ENCODE measurements around the gene RORB. TPM values are rescaled to one million over a fixed set of nuclear protein-coding genes. Genes with fewer than 3 reads are reported as not detected.
A peak's percentile ranks its signal among the peaks of the same experiment; 100 is the strongest.
"Not testable (repeated sequence)": the region's sequence is repeated elsewhere in the genome, so short reads cannot be mapped to it uniquely, and the experiment has no call there.

RORB gene
- polyA plus RNA-seq, 3 donors: not detected

- WGBS (ENCODE audit: insufficient coverage): no CpG with 5 or more reads among the region's 6 CpGs
- H3K9ac ChIP-seq (ENCODE audit: insufficient read depth, low read length, poor library complexity, severe bottlenecking): no peak overlapping the region
- no peaks in the 10 kb centered on the region for H3K4me1 Mint-ChIP-seq
- no peaks in the 10 kb centered on the region for H3K9me3 ChIP-seq (replicated peaks in 1 of 2; ENCODE audit: control insufficient read depth in 1 of 2, insufficient read depth in 1 of 2, low read length in 2 of 2)
- intact Hi-C loops (cut with micrococcal nuclease): no loop called here
- H3K27me3 ChIP-seq (ENCODE audit: control insufficient read depth in 2 of 2, insufficient read depth in 2 of 2, low read length in 2 of 2): no peaks in the 10 kb centered on the region
- no peak overlapping the region for H2AFZ ChIP-seq (ENCODE audit: insufficient read depth, low read depth, low read length, poor library complexity, severe bottlenecking)
- no peak overlapping the region for H3K27ac ChIP-seq (ENCODE audit: low read depth in 1 of 2, low read length in 2 of 2)
- H3K27me3 Mint-ChIP-seq (ENCODE audit: low read depth in 3 of 3): peaks cover 0 to 7% (median 4%) of the 10 kb centered on the region in 3 donors
- no peaks in the 10 kb centered on the region for H3K79me2 ChIP-seq (ENCODE audit: insufficient read depth, low read length)
- no peak for TF ChIP-seq CTCF (IDR thresholded peaks at IDR 0.05)
- H3K4me1 ChIP-seq (ENCODE audit: control insufficient read depth in 1 of 2, insufficient read depth in 2 of 2, low read length in 2 of 2): no peaks in the 10 kb centered on the region
- H3K36me3 ChIP-seq (replicated peaks in 1 of 2; ENCODE audit: control insufficient read depth in 1 of 2, insufficient read depth in 2 of 2, low read length in 2 of 2): no peaks in the 10 kb centered on the region
- H3K9me3 Mint-ChIP-seq: no peaks in the 10 kb centered on the region
- H3K27ac Mint-ChIP-seq: no peak overlapping the region
- no peak overlapping the region for H3K4me3 Mint-ChIP-seq
- no peak overlapping the region for H3K4me3 ChIP-seq (replicated peaks in 1 of 3; ENCODE audit: low read depth in 2 of 3, low read length in 3 of 3)
- DNase-seq: no peak
- no peak overlapping the region for H3K4me2 ChIP-seq (replicated peaks; ENCODE audit: extremely low read depth, low read length, poor library complexity, severe bottlenecking)
- no peaks in the 10 kb centered on the region for H4K20me1 ChIP-seq (ENCODE audit: insufficient read depth, low read length)
- no peaks in the 10 kb centered on the region for H3K36me3 Mint-ChIP-seq
Observed at GRCh38 chr9:74528207-74528606, 31.1 kb downstream of the RORB start.

DNA sequence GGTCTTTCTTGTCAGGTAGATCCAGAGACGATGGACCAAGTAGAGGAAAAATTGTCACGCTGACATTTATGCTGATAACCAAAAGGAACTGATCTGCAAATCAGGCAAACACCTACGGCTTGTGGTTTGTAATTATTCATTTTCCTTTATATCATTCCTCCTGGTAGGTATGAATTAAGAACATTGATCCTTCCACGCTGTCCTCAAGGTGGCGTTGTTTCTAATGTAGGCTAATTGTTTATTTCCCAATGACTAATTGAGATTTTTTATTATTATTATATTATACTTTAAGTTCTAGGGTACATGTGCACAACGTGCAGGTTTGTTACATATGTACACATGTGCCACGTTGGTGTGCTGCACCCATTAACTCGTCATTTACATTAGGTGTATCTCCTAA is 33.3 kb downstream of the RORB start:
- H2AFZ ChIP-seq (ENCODE audit: insufficient read depth, low read depth, low read length, poor library complexity, severe bottlenecking); H3K4me3 ChIP-seq (replicated peaks in 1 of 3; ENCODE audit: low read depth in 2 of 3, low read length in 3 of 3); H3K27me3 ChIP-seq (ENCODE audit: control insufficient read depth in 2 of 2, insufficient read depth in 2 of 2, low read length in 2 of 2); H3K27me3 Mint-ChIP-seq (ENCODE audit: low read depth in 3 of 3); intact Hi-C loops (cut with micrococcal nuclease); H3K9me3 Mint-ChIP-seq; H3K4me2 ChIP-seq (replicated peaks; ENCODE audit: extremely low read depth, low read length, poor library complexity, severe bottlenecking); H3K36me3 Mint-ChIP-seq; H3K9me3 ChIP-seq (replicated peaks in 1 of 2; ENCODE audit: control insufficient read depth in 1 of 2, insufficient read depth in 1 of 2, low read length in 2 of 2); DNase-seq; H3K79me2 ChIP-seq (ENCODE audit: insufficient read depth, low read length); H3K27ac Mint-ChIP-seq; H3K4me3 Mint-ChIP-seq; H3K4me1 Mint-ChIP-seq; H3K36me3 ChIP-seq (replicated peaks in 1 of 2; ENCODE audit: control insufficient read depth in 1 of 2, insufficient read depth in 2 of 2, low read length in 2 of 2); H3K4me1 ChIP-seq (ENCODE audit: control insufficient read depth in 1 of 2, insufficient read depth in 2 of 2, low read length in 2 of 2); H4K20me1 ChIP-seq (ENCODE audit: insufficient read depth, low read length); H3K9ac ChIP-seq (ENCODE audit: insufficient read depth, low read length, poor library complexity, severe bottlenecking); H3K27ac ChIP-seq (ENCODE audit: low read depth in 1 of 2, low read length in 2 of 2): not testable (repeated sequence)
- TF ChIP-seq CTCF (IDR thresholded peaks at IDR 0.05): peak; percentile 4
- 80% methylated on average over 1 of the region's 8 CpGs for WGBS (ENCODE audit: insufficient coverage)
